K562 (cell line): ENCODE data around the gene RELL1.

Source experiments
- CCAR2 ChIP-seq: fragments of 200-400 bp; formaldehyde crosslinking; IDR thresholded peaks from 2 replicates; pipeline ENCODE4 v1.6.1; 2017; ENCODE audit warnings: mild to moderate bottlenecking, low read depth, low read length
- ETV6 ChIP-seq, 3 experiments: fragments of 150-350 bp in 1 of 3; sonication (generic) in 1 of 3; formaldehyde crosslinking in 1 of 3; IDR thresholded peaks; 2 replicates each; pipeline versions ENCODE4 v1.6.1 to v1.8.0; 2014 to 2022; ENCODE audit warnings: borderline replicate concordance in 2 of 3, low read depth in 2 of 3, antibody characterized with exemption in 1 of 3, low read length in 1 of 3, mild to moderate bottlenecking in 1 of 3, missing genetic modification reagents in 1 of 3
- KAT7 ChIP-seq: sonication (generic); formaldehyde crosslinking; IDR thresholded peaks from 2 replicates; pipeline ENCODE4 v1.8.0; 2022; ENCODE audit warnings: missing genetic modification reagents, mild to moderate bottlenecking, borderline replicate concordance
- POLR2A ChIP-seq: fragments of 450-650 bp; conservative IDR thresholded peaks from 2 replicates; pipeline ENCODE4 v1.6.1; 2016
- RAD21 ChIP-seq, 2 experiments: fragments of 250-450 bp in 1 of 2; fragments of 450-650 bp in 1 of 2; sonication (Bioruptor Pico) in 1 of 2; formaldehyde crosslinking in 1 of 2; IDR thresholded peaks in 1 of 2; conservative IDR thresholded peaks in 1 of 2; 2 replicates each; pipeline versions ENCODE4 v1.4.0 to v1.8.0; 2020 to 2022; ENCODE audit warnings: mild to moderate bottlenecking in 2 of 2, moderate library complexity in 1 of 2
- SIN3A ChIP-seq, 2 experiments: fragments of 150-350 bp in 1 of 2; IDR thresholded peaks; 2 replicates each; pipeline ENCODE4 v1.6.1; 2011 to 2016; ENCODE audit warnings: borderline replicate concordance in 2 of 2, low read depth in 2 of 2, low read length in 2 of 2, mild to moderate bottlenecking in 2 of 2, moderate library complexity in 2 of 2; ENCODE audit not compliant: control insufficient read depth in 1 of 2
- SP1 ChIP-seq: sonication (generic); formaldehyde crosslinking; IDR thresholded peaks from 2 replicates; pipeline ENCODE4 v1.8.1; 2022; ENCODE audit warnings: mild to moderate bottlenecking, missing genetic modification reagents
- SREBF1 ChIP-seq: fragments of 150-350 bp; IDR thresholded peaks from 2 replicates; pipeline ENCODE4 v1.6.1; 2014; ENCODE audit warnings: antibody characterized with exemption, low read depth, low read length, borderline replicate concordance
- TAF1 ChIP-seq: IDR thresholded peaks from 2 replicates; pipeline ENCODE4 v1.6.1; 2011; ENCODE audit warnings: mild to moderate bottlenecking, low read length, moderate library complexity; ENCODE audit not compliant: insufficient read depth, control insufficient read depth, severe bottlenecking; ENCODE audit errors: extremely low read depth
- TBL1XR1 ChIP-seq, 2 experiments: IDR thresholded peaks; 2 replicates each; pipeline ENCODE4 v1.6.1; 2012; ENCODE audit warnings: improper control_type of control experiment in 2 of 2, low read length in 2 of 2, mild to moderate bottlenecking in 1 of 2
- ZNF76 ChIP-seq: fragments of 250-450 bp; sonication (Bioruptor Pico); IDR thresholded peaks from 2 replicates; pipeline ENCODE4 v1.4.0; 2020; ENCODE audit warnings: mild to moderate bottlenecking, moderate library complexity, borderline replicate concordance
- ZNF830 ChIP-seq: fragments of 250-450 bp; sonication (Bioruptor Pico); IDR thresholded peaks from 2 replicates; pipeline ENCODE4 v1.5.0; 2021; ENCODE audit warnings: mild to moderate bottlenecking
- TF ChIP-seq, protein P1 (sequence below), 2 experiments: fragments of 450-650 bp; formaldehyde crosslinking in 1 of 2; IDR thresholded peaks; 2 replicates each; pipeline versions ENCODE4 v1.4.0 to v1.6.1; 2014 to 2020; ENCODE audit warnings: mild to moderate bottlenecking in 2 of 2, borderline replicate concordance in 1 of 2, low read depth in 1 of 2
- TF ChIP-seq, protein P2 (sequence below), 3 experiments: IDR thresholded peaks in 2 of 3; conservative IDR thresholded peaks in 1 of 3; 2 replicates each; pipeline ENCODE4 v1.5.1; 2011 to 2012; ENCODE audit warnings: low read length in 3 of 3, mild to moderate bottlenecking in 3 of 3, control low read depth in 2 of 3, improper control_type of control experiment in 1 of 3, inconsistent platforms in 1 of 3, low read depth in 1 of 3, mixed read lengths in 1 of 3, moderate library complexity in 1 of 3; ENCODE audit not compliant: insufficient read depth in 2 of 3

DNA sequence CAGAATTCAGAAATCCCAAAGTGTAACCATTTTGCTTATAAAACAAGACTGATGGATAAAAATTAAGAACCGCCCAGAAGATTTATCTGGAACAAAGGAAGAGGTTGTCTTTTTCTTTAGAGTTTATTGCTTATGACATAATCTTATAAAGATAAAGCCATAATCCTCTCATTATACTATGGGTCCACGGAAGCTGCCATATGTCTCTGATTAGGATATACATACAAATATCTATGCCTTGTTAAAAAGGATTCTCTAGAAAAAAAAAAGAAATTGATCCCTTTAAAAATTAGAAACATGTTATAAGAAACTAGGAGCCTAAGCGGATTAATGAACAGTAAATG is 70.5 kb downstream of the RELL1 start:
- TF ChIP-seq TAF1 (no peak), ZNF76 (CRISPR knock-in tag) (no peak), ZNF830 (CRISPR knock-in tag) (no peak), TBL1XR1 (IDR thresholded peaks at IDR 0.05; ENCODE audit: low read length in 2 of 2) (no peak), KAT7 (CRISPR knock-in tag) (no peak), POLR2A (no peak), ETV6 (IDR thresholded peaks at IDR 0.05; ENCODE audit: borderline replicate concordance in 1 of 2, low read depth in 2 of 2, low read length in 1 of 2) (no peak), ETV6 (CRISPR knock-in tag; IDR thresholded peaks at IDR 0.05; ENCODE audit: borderline replicate concordance) (no peak), RAD21 (CRISPR knock-in tag; conservative IDR thresholded peaks at IDR 0.05 in 1 of 2, IDR thresholded peaks at IDR 0.05 in 1 of 2) (no peak), SIN3A (IDR thresholded peaks at IDR 0.05; ENCODE audit: borderline replicate concordance in 2 of 2, control insufficient read depth in 1 of 2, low read depth in 2 of 2, low read length in 2 of 2) (no peak), SP1 (no peak), CCAR2 (no peak), SREBF1 (no peak)
- TF ChIP-seq, protein P1, sequence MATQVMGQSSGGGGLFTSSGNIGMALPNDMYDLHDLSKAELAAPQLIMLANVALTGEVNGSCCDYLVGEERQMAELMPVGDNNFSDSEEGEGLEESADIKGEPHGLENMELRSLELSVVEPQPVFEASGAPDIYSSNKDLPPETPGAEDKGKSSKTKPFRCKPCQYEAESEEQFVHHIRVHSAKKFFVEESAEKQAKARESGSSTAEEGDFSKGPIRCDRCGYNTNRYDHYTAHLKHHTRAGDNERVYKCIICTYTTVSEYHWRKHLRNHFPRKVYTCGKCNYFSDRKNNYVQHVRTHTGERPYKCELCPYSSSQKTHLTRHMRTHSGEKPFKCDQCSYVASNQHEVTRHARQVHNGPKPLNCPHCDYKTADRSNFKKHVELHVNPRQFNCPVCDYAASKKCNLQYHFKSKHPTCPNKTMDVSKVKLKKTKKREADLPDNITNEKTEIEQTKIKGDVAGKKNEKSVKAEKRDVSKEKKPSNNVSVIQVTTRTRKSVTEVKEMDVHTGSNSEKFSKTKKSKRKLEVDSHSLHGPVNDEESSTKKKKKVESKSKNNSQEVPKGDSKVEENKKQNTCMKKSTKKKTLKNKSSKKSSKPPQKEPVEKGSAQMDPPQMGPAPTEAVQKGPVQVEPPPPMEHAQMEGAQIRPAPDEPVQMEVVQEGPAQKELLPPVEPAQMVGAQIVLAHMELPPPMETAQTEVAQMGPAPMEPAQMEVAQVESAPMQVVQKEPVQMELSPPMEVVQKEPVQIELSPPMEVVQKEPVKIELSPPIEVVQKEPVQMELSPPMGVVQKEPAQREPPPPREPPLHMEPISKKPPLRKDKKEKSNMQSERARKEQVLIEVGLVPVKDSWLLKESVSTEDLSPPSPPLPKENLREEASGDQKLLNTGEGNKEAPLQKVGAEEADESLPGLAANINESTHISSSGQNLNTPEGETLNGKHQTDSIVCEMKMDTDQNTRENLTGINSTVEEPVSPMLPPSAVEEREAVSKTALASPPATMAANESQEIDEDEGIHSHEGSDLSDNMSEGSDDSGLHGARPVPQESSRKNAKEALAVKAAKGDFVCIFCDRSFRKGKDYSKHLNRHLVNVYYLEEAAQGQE (IDR thresholded peaks at IDR 0.05; ENCODE audit: borderline replicate concordance): no peak
- TF ChIP-seq, protein P1 (CRISPR knock-in tag; IDR thresholded peaks at IDR 0.05; ENCODE audit: low read depth): no peak
- TF ChIP-seq, protein P2, sequence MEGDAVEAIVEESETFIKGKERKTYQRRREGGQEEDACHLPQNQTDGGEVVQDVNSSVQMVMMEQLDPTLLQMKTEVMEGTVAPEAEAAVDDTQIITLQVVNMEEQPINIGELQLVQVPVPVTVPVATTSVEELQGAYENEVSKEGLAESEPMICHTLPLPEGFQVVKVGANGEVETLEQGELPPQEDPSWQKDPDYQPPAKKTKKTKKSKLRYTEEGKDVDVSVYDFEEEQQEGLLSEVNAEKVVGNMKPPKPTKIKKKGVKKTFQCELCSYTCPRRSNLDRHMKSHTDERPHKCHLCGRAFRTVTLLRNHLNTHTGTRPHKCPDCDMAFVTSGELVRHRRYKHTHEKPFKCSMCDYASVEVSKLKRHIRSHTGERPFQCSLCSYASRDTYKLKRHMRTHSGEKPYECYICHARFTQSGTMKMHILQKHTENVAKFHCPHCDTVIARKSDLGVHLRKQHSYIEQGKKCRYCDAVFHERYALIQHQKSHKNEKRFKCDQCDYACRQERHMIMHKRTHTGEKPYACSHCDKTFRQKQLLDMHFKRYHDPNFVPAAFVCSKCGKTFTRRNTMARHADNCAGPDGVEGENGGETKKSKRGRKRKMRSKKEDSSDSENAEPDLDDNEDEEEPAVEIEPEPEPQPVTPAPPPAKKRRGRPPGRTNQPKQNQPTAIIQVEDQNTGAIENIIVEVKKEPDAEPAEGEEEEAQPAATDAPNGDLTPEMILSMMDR (IDR thresholded peaks at IDR 0.05 in 2 of 3, conservative IDR thresholded peaks at IDR 0.05 in 1 of 3; ENCODE audit: insufficient read depth in 2 of 3, low read depth in 1 of 3, low read length in 3 of 3): no peak
